Endothelial cell of umbilical vein (primary cell): Measurements from ENCODE around the gene ANK2. TPM values are rescaled to one million over a fixed set of nuclear protein-coding genes. Genes with fewer than 3 reads are reported as not detected.

Experiments used
- BruUV-seq: library from RNA; stranded (reverse); fragments of 400-500 nt; replicated peaks from 2 replicates; lab custom pipeline; 2021; lab: Mats Ljungman, UMichigan
- CTCF ChIA-PET: fragments of 300-600, 350-600 bp; sonication (Branson Sonifier 250); formaldehyde crosslinking; loops from one replicate; lab custom pipeline; 2021; ENCODE audit warnings: antibody characterized with exemption, inconsistent platforms; lab: Charles Lee
- POLR2A ChIA-PET: fragments of 300-600, 350-600 bp; sonication (Branson Sonifier 250); formaldehyde crosslinking; loops from one replicate; lab custom pipeline; 2021; ENCODE audit warnings: antibody characterized with exemption, inconsistent platforms; lab: Charles Lee
- DNase-seq: peaks from one replicate; pipeline ENCODE4 v3.0.0-alpha.2; 2011; ENCODE audit warnings: low read depth, low spot score
- FAIRE-seq: peaks from 2 replicates; lab custom pipeline; 2011; peaks lifted over from hg19 to GRCh38; lab: Jason Lieb, UNC
- H2AFZ ChIP-seq: 2 replicates; pipeline ENCODE4 v1.6.0; 2012; ENCODE audit warnings: low read depth, low read length, control low read depth, inconsistent platforms
- H3K27ac ChIP-seq: 2 replicates; pipeline ENCODE4 v1.5.1; 2011; ENCODE audit warnings: low read depth, mild to moderate bottlenecking, control low read depth, low read length, moderate library complexity; ENCODE audit not compliant: insufficient read depth
- H3K27me3 ChIP-seq, 2 experiments: 2 replicates each; pipeline versions ENCODE4 v1.6.0 to v1.6.1; 2011; ENCODE audit warnings: low read length in 2 of 2, mixed read lengths in 1 of 2; ENCODE audit not compliant: control insufficient read depth in 2 of 2, insufficient read depth in 2 of 2
- H3K36me3 ChIP-seq, 2 experiments: 2 replicates in 1 of 2; 3 replicates in 1 of 2; pipeline ENCODE4 v1.5.1; 2011; ENCODE audit warnings: low read length in 2 of 2, mild to moderate bottlenecking in 1 of 2, moderate library complexity in 1 of 2; ENCODE audit not compliant: control insufficient read depth in 2 of 2, insufficient read depth in 2 of 2; ENCODE audit errors: extremely low read depth in 1 of 2
- H3K4me1 ChIP-seq: 3 replicates; pipeline ENCODE4 v1.5.1; 2011; ENCODE audit warnings: mild to moderate bottlenecking, low read length; ENCODE audit not compliant: control insufficient read depth, insufficient read depth; ENCODE audit errors: extremely low read depth
- H3K4me2 ChIP-seq: 2 replicates; pipeline ENCODE4 v1.6.1; 2011; ENCODE audit warnings: low read length, control low read depth, mixed read lengths; ENCODE audit not compliant: insufficient read depth
- H3K4me3 ChIP-seq, 3 experiments: fragments of 200-600 bp in 1 of 3; sonication (generic), shearing (Covaris generic) in 1 of 3; replicated peaks in 1 of 3; 2 replicates each; pipeline ENCODE4 v1.5.1; 2011 to 2016; ENCODE audit warnings: control low read depth in 3 of 3, low read length in 3 of 3, mild to moderate bottlenecking in 2 of 3, inconsistent platforms in 1 of 3, low read depth in 1 of 3, moderate library complexity in 1 of 3; ENCODE audit not compliant: insufficient read depth in 1 of 3
- H3K79me2 ChIP-seq: 2 replicates; pipeline ENCODE4 v1.6.0; 2012; ENCODE audit warnings: low read length, inconsistent platforms; ENCODE audit not compliant: control insufficient read depth, insufficient read depth
- H3K9ac ChIP-seq: replicated peaks from 2 replicates; pipeline ENCODE3; 2011; ENCODE audit warnings: low read length, control low read depth; ENCODE audit not compliant: insufficient read depth; ENCODE audit errors: extremely low read depth
- H3K9me1 ChIP-seq: replicated peaks from 3 replicates; pipeline ENCODE4 v1.6.0; 2011; ENCODE audit warnings: mild to moderate bottlenecking, low read length; ENCODE audit not compliant: control insufficient read depth, insufficient read depth; ENCODE audit errors: extremely low read depth
- H3K9me3 ChIP-seq: replicated peaks from 2 replicates; pipeline ENCODE4 v1.5.1; 2012; ENCODE audit warnings: low read length, inconsistent platforms; ENCODE audit not compliant: control insufficient read depth, insufficient read depth
- H4K20me1 ChIP-seq: replicated peaks from 2 replicates; pipeline ENCODE3; 2011; ENCODE audit warnings: mild to moderate bottlenecking, low read length; ENCODE audit not compliant: control insufficient read depth, insufficient read depth; ENCODE audit errors: extremely low read depth
- EZH2 ChIP-seq: IDR thresholded peaks from 2 replicates; pipeline ENCODE4 v1.6.1; 2012; ENCODE audit warnings: borderline replicate concordance, low read depth, mild to moderate bottlenecking, moderate library complexity, low read length, inconsistent platforms; ENCODE audit not compliant: severe bottlenecking
- FOS ChIP-seq: IDR thresholded peaks from 2 replicates; pipeline ENCODE4 v1.6.1; 2011; ENCODE audit warnings: mild to moderate bottlenecking, low read length, moderate library complexity, borderline replicate concordance; ENCODE audit not compliant: insufficient read depth
- GATA2 ChIP-seq: IDR thresholded peaks from 2 replicates; pipeline ENCODE4 v1.7.0; 2011; ENCODE audit warnings: low read depth, mild to moderate bottlenecking, moderate library complexity, mixed read lengths, low read length; ENCODE audit not compliant: insufficient read length, insufficient read depth
- JUN ChIP-seq: IDR thresholded peaks from 2 replicates; pipeline ENCODE4 v1.6.1; 2011; ENCODE audit warnings: borderline replicate concordance, low read depth; ENCODE audit not compliant: insufficient read length, insufficient read depth
- MAX ChIP-seq: IDR thresholded peaks from 2 replicates; pipeline ENCODE4 v1.6.1; 2011; ENCODE audit not compliant: insufficient read depth, insufficient read length
- MYC ChIP-seq: IDR thresholded peaks from one replicate; pipeline ENCODE4 v1.6.1; 2011; ENCODE audit warnings: mild to moderate bottlenecking, low read depth, low read length
- POLR2A ChIP-seq: IDR thresholded peaks from 2 replicates; pipeline ENCODE4 v1.6.1; 2012; ENCODE audit warnings: low read depth, mild to moderate bottlenecking, control low read depth, low read length
- POLR2AphosphoS5 ChIP-seq: IDR thresholded peaks from 2 replicates; pipeline ENCODE4 v1.6.1; 2012; ENCODE audit warnings: low read depth, mild to moderate bottlenecking, control low read depth, low read length, moderate library complexity; ENCODE audit not compliant: insufficient read depth
- dilution Hi-C: fragments of 300-500 bp; cut with MboI; formaldehyde crosslinking; loops from one replicate; pipeline ENCODE4 v1.15.0; 2019; ENCODE audit warnings: low sequenced_read_pairs; ENCODE audit not compliant: extremely low pct_ligation_motif_present
- intact Hi-C: fragments of 100-400 bp; cut with micrococcal nuclease; formaldehyde crosslinking; loops from one replicate; pipeline ENCODE4 v1.10.0; 2022
- polyA plus RNA-seq, 4 experiments: library from polyadenylated mRNA; depleted of rRNA in 3 of 4; stranded (reverse) in 3 of 4; unstranded in 1 of 4; fragments of >200 nt; gene quantifications; 2 replicates each; pipeline versions ENCODE4 v1.2.1 to v1.2.3, GENCODE V29; 2011 to 2012; ENCODE audit warnings: missing spikeins in 1 of 4
- total RNA-seq: library from RNA; stranded (reverse); gene quantifications from 2 replicates; pipeline ENCODE4 v1.2.3, GENCODE V29; 2021
- TF ChIP-seq, protein P1 (sequence below), 2 donors: IDR thresholded peaks; 1 replicate in 1 of 2; 2 replicates in 1 of 2; pipeline ENCODE4 v1.5.1; 2011; ENCODE audit warnings: low read length in 2 of 2, mild to moderate bottlenecking in 2 of 2, moderate library complexity in 2 of 2, control low read depth in 1 of 2, inconsistent platforms in 1 of 2, low read depth in 1 of 2; ENCODE audit not compliant: insufficient read depth in 1 of 2; ENCODE audit errors: extremely low read depth in 1 of 2

The ANK2 gene
- total and polyA plus RNA-seq, 2 donors (not counting 3 experiments of a cell fraction or from before 2014, with no cell fraction given), result not detected

DNA sequence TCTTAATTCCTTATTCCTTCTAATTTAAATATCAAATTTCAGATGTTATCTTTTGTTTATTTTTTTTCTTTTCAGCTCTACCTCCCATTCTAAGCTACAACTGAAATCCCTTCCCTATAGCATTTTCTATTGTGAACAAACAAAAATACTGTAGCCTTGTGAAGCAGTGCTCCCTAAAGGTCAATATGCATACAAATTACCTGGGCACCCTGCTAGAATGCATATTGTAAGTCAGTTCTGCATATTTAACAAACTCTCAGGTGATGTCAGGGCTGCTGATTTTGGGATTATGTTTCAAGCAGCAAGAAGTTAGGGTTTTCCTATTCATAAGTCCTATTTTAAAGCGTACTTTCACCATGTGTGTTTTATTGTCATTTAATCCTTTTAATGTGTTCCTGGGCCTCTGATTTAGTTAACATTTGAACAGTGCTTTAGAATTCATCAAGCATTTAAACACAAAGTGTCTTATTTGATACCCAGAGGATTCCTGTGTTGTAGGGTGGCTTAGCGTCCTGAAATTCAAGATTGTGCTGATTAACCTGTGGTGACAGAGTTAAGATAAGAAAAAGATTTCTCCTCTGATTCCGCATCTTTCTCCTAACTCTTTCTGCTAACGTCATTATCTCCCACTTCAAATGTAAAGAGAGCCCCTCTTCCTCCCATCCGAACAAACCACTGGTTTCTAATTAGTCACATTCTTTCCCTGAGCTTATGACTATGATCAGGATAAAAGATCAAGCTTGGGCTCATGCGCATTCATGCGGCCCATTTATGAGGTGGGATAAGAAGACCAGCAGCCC is 221.3 kb downstream of the ANK2 start:
- Histone ChIP-seq H2AFZ (no peak overlapping the region), H3K4me2 (no peak overlapping the region), H3K79me2 (no peaks in the 10 kb centered on the region), H3K4me1 (no peaks in the 10 kb centered on the region), H3K9me1 (no peaks in the 10 kb centered on the region), H3K9ac (no peak overlapping the region), H3K36me3 (no peaks in the 10 kb centered on the region), H3K27me3 (peaks cover 2 to 6% of the 10 kb centered on the region in 2 experiments), H3K4me3 (no peak overlapping the region), H3K27ac (no peak overlapping the region), H3K9me3 (no peaks in the 10 kb centered on the region), H4K20me1 (no peaks in the 10 kb centered on the region)
- POLR2A ChIA-PET, result no interaction called here
- dilution Hi-C loops (no loop called here), intact Hi-C loops (loop anchor here (10.0 kb wide), 1 partner anchor 274 kb away; no protein-coding TSS in a partner anchor)
- CTCF ChIA-PET, result interaction anchor here (1.5 kb wide), 1 partner anchor 1114 kb away, joined by 3 read pairs; no protein-coding TSS in a partner anchor
- BruUV-seq, result no TSS peak
- no peak for DNase-seq
- TF ChIP-seq GATA2, result no peak
- TF ChIP-seq EZH2, result no peak
- no peak for TF ChIP-seq POLR2A
- TF ChIP-seq MAX, result no peak
- TF ChIP-seq POLR2AphosphoS5, result no peak
- TF ChIP-seq MYC, result no peak
- TF ChIP-seq JUN, result no peak
- TF ChIP-seq, protein P1, sequence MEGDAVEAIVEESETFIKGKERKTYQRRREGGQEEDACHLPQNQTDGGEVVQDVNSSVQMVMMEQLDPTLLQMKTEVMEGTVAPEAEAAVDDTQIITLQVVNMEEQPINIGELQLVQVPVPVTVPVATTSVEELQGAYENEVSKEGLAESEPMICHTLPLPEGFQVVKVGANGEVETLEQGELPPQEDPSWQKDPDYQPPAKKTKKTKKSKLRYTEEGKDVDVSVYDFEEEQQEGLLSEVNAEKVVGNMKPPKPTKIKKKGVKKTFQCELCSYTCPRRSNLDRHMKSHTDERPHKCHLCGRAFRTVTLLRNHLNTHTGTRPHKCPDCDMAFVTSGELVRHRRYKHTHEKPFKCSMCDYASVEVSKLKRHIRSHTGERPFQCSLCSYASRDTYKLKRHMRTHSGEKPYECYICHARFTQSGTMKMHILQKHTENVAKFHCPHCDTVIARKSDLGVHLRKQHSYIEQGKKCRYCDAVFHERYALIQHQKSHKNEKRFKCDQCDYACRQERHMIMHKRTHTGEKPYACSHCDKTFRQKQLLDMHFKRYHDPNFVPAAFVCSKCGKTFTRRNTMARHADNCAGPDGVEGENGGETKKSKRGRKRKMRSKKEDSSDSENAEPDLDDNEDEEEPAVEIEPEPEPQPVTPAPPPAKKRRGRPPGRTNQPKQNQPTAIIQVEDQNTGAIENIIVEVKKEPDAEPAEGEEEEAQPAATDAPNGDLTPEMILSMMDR (IDR thresholded peaks at IDR 0.05; ENCODE audit: extremely low read depth in 1 of 2, insufficient read depth in 1 of 2, low read depth in 1 of 2, low read length in 2 of 2), result no peak
- no peak for TF ChIP-seq FOS
- FAIRE-seq, result no peak
